H9 (cell line): ENCODE measurements around the gene SFI1. TPM values are rescaled to one million over a fixed set of nuclear protein-coding genes. Genes with fewer than 3 reads are reported as not detected.
A peak's percentile ranks its signal among the peaks of the same experiment; 100 is the strongest.

ENCODE experiments used
- DNase-seq: peaks from one replicate; pipeline ENCODE4 v3.0.0-alpha.2; 2017
- H2AFZ ChIP-seq: one replicate; pipeline ENCODE4 v1.6.1; 2013; ENCODE audit warnings: mild to moderate bottlenecking, low read length, control low read depth, moderate library complexity
- H2AK5ac ChIP-seq: 2 replicates; pipeline ENCODE4 v1.6.1; 2013; ENCODE audit warnings: low read length, control low read depth, mixed read lengths; ENCODE audit not compliant: insufficient read length
- H2BK120ac ChIP-seq: one replicate; pipeline ENCODE4 v1.6.1; 2013; ENCODE audit warnings: low read depth, mild to moderate bottlenecking, low read length, control low read depth, inconsistent platforms; ENCODE audit not compliant: poor library complexity, severe bottlenecking
- H2BK12ac ChIP-seq: 2 replicates; pipeline ENCODE4 v1.6.1; 2013; ENCODE audit warnings: low read length, control low read depth, mixed read lengths, low read depth; ENCODE audit not compliant: insufficient read length
- H2BK15ac ChIP-seq: 2 replicates; pipeline ENCODE4 v1.6.1; 2013; ENCODE audit warnings: low read depth, low read length, control low read depth
- H2BK20ac ChIP-seq: one replicate; pipeline ENCODE4 v1.6.1; 2013; ENCODE audit warnings: low read depth, mild to moderate bottlenecking, low read length, control low read depth, inconsistent platforms; ENCODE audit not compliant: poor library complexity, severe bottlenecking
- H2BK5ac ChIP-seq: 2 replicates; pipeline ENCODE4 v1.6.1; 2013; ENCODE audit warnings: low read length, control low read depth, mixed read lengths; ENCODE audit not compliant: insufficient read length
- H3K14ac ChIP-seq: 2 replicates; pipeline ENCODE4 v1.6.1; 2013; ENCODE audit warnings: low read length, control low read depth; ENCODE audit not compliant: insufficient read depth
- H3K18ac ChIP-seq: 2 replicates; pipeline ENCODE4 v1.6.1; 2013; ENCODE audit warnings: low read depth, mild to moderate bottlenecking, mixed read lengths, low read length, control low read depth; ENCODE audit not compliant: insufficient read length
- H3K23ac ChIP-seq: 2 replicates; pipeline ENCODE4 v1.6.1; 2013; ENCODE audit warnings: low read length, control low read depth, mixed read lengths, low read depth; ENCODE audit not compliant: insufficient read length
- H3K23me2 ChIP-seq: 2 replicates; pipeline ENCODE4 v1.6.1; 2013; ENCODE audit warnings: low read depth, mild to moderate bottlenecking, mixed read lengths, low read length, control low read depth; ENCODE audit not compliant: insufficient read length, poor library complexity, severe bottlenecking
- H3K27ac ChIP-seq: 2 replicates; pipeline ENCODE4 v1.5.1; 2013; ENCODE audit warnings: low read length, control low read depth, mixed read lengths, low read depth; ENCODE audit not compliant: insufficient read length
- H3K27me3 ChIP-seq: 2 replicates; pipeline ENCODE4 v1.6.1; 2013; ENCODE audit warnings: low read length, control low read depth, inconsistent platforms; ENCODE audit not compliant: insufficient read depth
- H3K4ac ChIP-seq: 2 replicates; pipeline ENCODE4 v1.6.1; 2013; ENCODE audit warnings: low read depth, mild to moderate bottlenecking, control low read depth, inconsistent platforms, low read length, moderate library complexity
- H3K4me1 ChIP-seq: 2 replicates; pipeline ENCODE4 v1.6.1; 2013; ENCODE audit warnings: low read length, control low read depth, inconsistent platforms; ENCODE audit not compliant: insufficient read depth
- H3K4me2 ChIP-seq: 2 replicates; pipeline ENCODE4 v1.6.1; 2013; ENCODE audit warnings: low read length, control low read depth, mixed read lengths; ENCODE audit not compliant: insufficient read length, insufficient read depth
- H3K56ac ChIP-seq: 2 replicates; pipeline ENCODE4 v1.6.1; 2013; ENCODE audit warnings: low read depth, mild to moderate bottlenecking, mixed read lengths, low read length, control low read depth; ENCODE audit not compliant: insufficient read length
- H3K79me1 ChIP-seq: 2 replicates; pipeline ENCODE4 v1.6.1; 2013; ENCODE audit warnings: low read depth, mild to moderate bottlenecking, moderate library complexity, low read length, control low read depth, inconsistent platforms; ENCODE audit not compliant: insufficient read depth, poor library complexity, severe bottlenecking
- H3K79me2 ChIP-seq: 2 replicates; pipeline ENCODE4 v1.6.1; 2013; ENCODE audit warnings: low read length, control low read depth, inconsistent platforms; ENCODE audit not compliant: insufficient read depth
- H3K9ac ChIP-seq: 2 replicates; pipeline ENCODE4 v1.6.1; 2013; ENCODE audit warnings: low read length, control low read depth, mixed read lengths; ENCODE audit not compliant: insufficient read length; ENCODE audit errors: extremely low read depth
- H3K9me3 ChIP-seq: one replicate; pipeline ENCODE4 v1.6.1; 2013; ENCODE audit warnings: low read depth, low read length, inconsistent platforms; ENCODE audit not compliant: control insufficient read depth
- H3T11ph ChIP-seq: one replicate; pipeline ENCODE4 v1.6.1; 2013; ENCODE audit warnings: mild to moderate bottlenecking, low read length, control low read depth, inconsistent platforms
- H4K20me1 ChIP-seq: one replicate; pipeline ENCODE4 v1.6.1; 2013; ENCODE audit not compliant: control insufficient read depth, insufficient read length, insufficient read depth
- H4K5ac ChIP-seq: 2 replicates; pipeline ENCODE4 v1.6.1; 2013; ENCODE audit warnings: low read depth, mild to moderate bottlenecking, mixed read lengths, low read length, control low read depth; ENCODE audit not compliant: insufficient read length
- H4K8ac ChIP-seq: replicated peaks from 2 replicates; pipeline ENCODE4 v1.6.1; 2013; ENCODE audit warnings: low read length, control low read depth, mixed read lengths, low read depth; ENCODE audit not compliant: insufficient read length
- H4K91ac ChIP-seq: 2 replicates; pipeline ENCODE4 v1.6.1; 2013; ENCODE audit warnings: low read depth, mild to moderate bottlenecking, moderate library complexity, mixed read lengths, low read length, control low read depth; ENCODE audit not compliant: insufficient read length
- H3K27ac Mint-ChIP-seq, 3 experiments: 2 replicates in 2 of 3; 3 replicates in 1 of 3; pipeline ENCODE4 v1.8.0; 2020 to 2021; ENCODE audit warnings: mixed read lengths in 3 of 3, mild to moderate bottlenecking in 1 of 3, moderate library complexity in 1 of 3
- H3K27me3 Mint-ChIP-seq: 2 replicates; pipeline ENCODE4 v1.8.0; 2021; ENCODE audit warnings: low read depth, mild to moderate bottlenecking, moderate library complexity, mixed read lengths
- H3K36me3 Mint-ChIP-seq, 3 experiments: 2 replicates in 2 of 3; 3 replicates in 1 of 3; pipeline ENCODE4 v1.8.0; 2020 to 2021; ENCODE audit warnings: low read depth in 3 of 3, mixed read lengths in 3 of 3; ENCODE audit not compliant: insufficient read depth in 1 of 3
- H3K4me1 Mint-ChIP-seq, 2 experiments: 2 replicates each; pipeline ENCODE4 v1.8.0; 2020; ENCODE audit warnings: mixed read lengths in 2 of 2
- H3K4me3 Mint-ChIP-seq, 2 experiments: 2 replicates in 1 of 2; 3 replicates in 1 of 2; pipeline ENCODE4 v1.8.0; 2020 to 2021; ENCODE audit warnings: mild to moderate bottlenecking in 2 of 2, mixed read lengths in 2 of 2, moderate library complexity in 1 of 2
- H3K9me3 Mint-ChIP-seq, 2 experiments: 2 replicates in 1 of 2; 3 replicates in 1 of 2; pipeline ENCODE4 v1.8.0; 2020; ENCODE audit warnings: mild to moderate bottlenecking in 2 of 2, mixed read lengths in 2 of 2, moderate library complexity in 1 of 2
- WGBS: extraction: QIAGEN DNeasy Blood & Tissue Kit; methylation state at CpG from one replicate; pipeline ENCODE4 v1.1.7; 2013; ENCODE audit warnings: missing lambda C conversion rate, low lambda C conversion rate, mixed read lengths; ENCODE audit not compliant: insufficient read length; ENCODE audit errors: extremely low coverage; 5-methylcytosine and 5-hydroxymethylcytosine counted together
- total RNA-seq: library from RNA; stranded (reverse); gene quantifications from 2 replicates; pipeline ENCODE4 v1.2.1, GENCODE V29; 2021
- TF ChIP-seq, protein P1 (sequence below): fragments of 200-600 bp; sonication (generic); conservative IDR thresholded peaks from 3 replicates; pipeline ENCODE4 v1.8.0; 2021; ENCODE audit warnings: antibody characterized with exemption, mild to moderate bottlenecking

SFI1 gene
- total RNA-seq, 1 experiment from 2014 or later: 26.4 TPM

DNA sequence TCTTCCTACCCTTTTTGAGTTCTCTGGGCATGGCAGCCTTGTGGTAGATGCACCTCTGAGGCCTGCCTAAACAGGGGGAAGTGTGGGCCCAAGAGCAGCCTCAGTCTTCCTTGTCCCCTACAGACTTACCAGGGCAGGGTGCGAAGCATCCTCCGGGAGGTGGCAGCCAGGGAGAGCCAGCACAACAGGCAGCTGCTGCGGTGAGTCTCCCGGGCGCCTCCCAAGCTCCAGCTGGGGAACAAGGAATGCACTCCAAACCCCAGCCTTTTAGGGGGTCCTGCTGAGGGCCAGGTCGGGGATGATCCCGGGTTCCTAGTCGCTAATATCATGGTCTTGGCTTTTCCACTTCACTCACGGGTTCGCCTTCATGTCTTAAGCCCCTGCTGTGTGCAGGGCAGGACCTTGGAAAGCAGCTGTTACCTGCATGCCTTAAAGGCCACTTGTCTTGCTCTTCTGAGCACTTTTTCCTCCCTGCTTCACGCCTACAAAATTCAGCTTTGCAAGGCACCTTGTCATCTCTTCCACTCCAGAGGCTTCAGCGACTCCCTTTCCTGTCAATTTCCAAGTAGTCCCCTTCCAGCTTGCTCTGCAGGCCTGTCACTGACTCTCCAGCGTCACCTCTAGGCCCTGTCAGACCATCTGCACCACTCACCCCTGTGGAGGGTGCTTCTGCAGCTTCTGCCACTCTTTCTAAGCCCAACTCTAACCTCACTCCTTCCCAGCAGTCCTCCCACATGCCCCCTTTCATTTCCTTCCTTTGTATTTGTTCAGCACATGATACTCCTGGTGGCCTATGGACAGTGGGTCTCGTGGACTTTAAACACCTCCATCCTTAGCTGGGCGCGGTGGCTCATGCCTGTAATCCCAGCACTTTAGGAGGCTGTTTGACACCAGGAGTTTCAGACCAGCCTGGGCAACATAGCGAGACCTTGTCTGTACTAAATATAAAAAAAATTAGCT lies 108.7 kb downstream of the SFI1 start:
- no peaks in the 10 kb centered on the region for H3K79me2 ChIP-seq
- H3K18ac ChIP-seq: no peak overlapping the region
- TF ChIP-seq, protein P1, sequence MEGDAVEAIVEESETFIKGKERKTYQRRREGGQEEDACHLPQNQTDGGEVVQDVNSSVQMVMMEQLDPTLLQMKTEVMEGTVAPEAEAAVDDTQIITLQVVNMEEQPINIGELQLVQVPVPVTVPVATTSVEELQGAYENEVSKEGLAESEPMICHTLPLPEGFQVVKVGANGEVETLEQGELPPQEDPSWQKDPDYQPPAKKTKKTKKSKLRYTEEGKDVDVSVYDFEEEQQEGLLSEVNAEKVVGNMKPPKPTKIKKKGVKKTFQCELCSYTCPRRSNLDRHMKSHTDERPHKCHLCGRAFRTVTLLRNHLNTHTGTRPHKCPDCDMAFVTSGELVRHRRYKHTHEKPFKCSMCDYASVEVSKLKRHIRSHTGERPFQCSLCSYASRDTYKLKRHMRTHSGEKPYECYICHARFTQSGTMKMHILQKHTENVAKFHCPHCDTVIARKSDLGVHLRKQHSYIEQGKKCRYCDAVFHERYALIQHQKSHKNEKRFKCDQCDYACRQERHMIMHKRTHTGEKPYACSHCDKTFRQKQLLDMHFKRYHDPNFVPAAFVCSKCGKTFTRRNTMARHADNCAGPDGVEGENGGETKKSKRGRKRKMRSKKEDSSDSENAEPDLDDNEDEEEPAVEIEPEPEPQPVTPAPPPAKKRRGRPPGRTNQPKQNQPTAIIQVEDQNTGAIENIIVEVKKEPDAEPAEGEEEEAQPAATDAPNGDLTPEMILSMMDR: no peak
- no peak overlapping the region for H2BK12ac ChIP-seq
- H2AFZ ChIP-seq: no peak overlapping the region
- no peak for DNase-seq
- no peak overlapping the region for H3K27ac ChIP-seq
- no peak overlapping the region for H3K56ac ChIP-seq
- no peak overlapping the region; the same call in 1 of the 2 replicates for H3K14ac ChIP-seq
- Mint-ChIP-seq H3K27me3 (no peaks in the 10 kb centered on the region), H3K27ac (peak overlapping the region; percentile 17 to 89 (median 32); a peak in 3 of 7 replicates), H3K36me3 (peaks cover 3 to 14% (median 4%) of the 10 kb centered on the region in 3 experiments; a peak in 3 of 7 replicates), H3K4me3 (no peak overlapping the region), H3K4me1 (peaks cover 4 to 5% of the 10 kb centered on the region in 2 experiments; a peak in 1 of 4 replicates), H3K9me3 (no peaks in the 10 kb centered on the region)
- H3K4ac ChIP-seq: no peak overlapping the region
- no CpG with 5 or more reads among the region's 17 CpGs for WGBS
- H2BK120ac ChIP-seq: no peak overlapping the region
- H2BK20ac ChIP-seq: no peak overlapping the region
- H3K9ac ChIP-seq: no peak overlapping the region
- H3K9me3 ChIP-seq: no peaks in the 10 kb centered on the region
- no peak overlapping the region for H4K5ac ChIP-seq
- no peak overlapping the region for H2AK5ac ChIP-seq
- no peak overlapping the region for H3T11ph ChIP-seq
- no peak overlapping the region for H2BK5ac ChIP-seq
- no peak overlapping the region for H3K4me2 ChIP-seq
- H3K4me1 ChIP-seq: no peaks in the 10 kb centered on the region
- H3K23ac ChIP-seq: no peak overlapping the region
- no peak overlapping the region for H4K8ac ChIP-seq
- H3K23me2 ChIP-seq: no peaks in the 10 kb centered on the region
- no peaks in the 10 kb centered on the region for H3K79me1 ChIP-seq
- no peak overlapping the region for H2BK15ac ChIP-seq
- no peaks in the 10 kb centered on the region for H3K27me3 ChIP-seq
- H4K20me1 ChIP-seq: no peaks in the 10 kb centered on the region
- H4K91ac ChIP-seq: no peak overlapping the region
